Stimulated activated CD4-positive, alpha-beta T cell treated with anti-CD3 and anti-CD28 coated beads, Interleukin-12 subunit alpha, Interleukin-12 subunit beta, amount 100 ng/mL, for 48 hours (primary cell): ENCODE data around the gene GPHN.
"Not testable (repeated sequence)": the region's sequence is repeated elsewhere in the genome, so short reads cannot be mapped to it uniquely, and the experiment has no call there.

Experiments used
- DNase-seq, 3 donors: peaks; one replicate each; pipeline ENCODE4 v3.0.0-alpha.2; 2020; ENCODE audit warnings: low read depth in 2 of 3, low spot score in 1 of 3

The GPHN gene

DNA sequence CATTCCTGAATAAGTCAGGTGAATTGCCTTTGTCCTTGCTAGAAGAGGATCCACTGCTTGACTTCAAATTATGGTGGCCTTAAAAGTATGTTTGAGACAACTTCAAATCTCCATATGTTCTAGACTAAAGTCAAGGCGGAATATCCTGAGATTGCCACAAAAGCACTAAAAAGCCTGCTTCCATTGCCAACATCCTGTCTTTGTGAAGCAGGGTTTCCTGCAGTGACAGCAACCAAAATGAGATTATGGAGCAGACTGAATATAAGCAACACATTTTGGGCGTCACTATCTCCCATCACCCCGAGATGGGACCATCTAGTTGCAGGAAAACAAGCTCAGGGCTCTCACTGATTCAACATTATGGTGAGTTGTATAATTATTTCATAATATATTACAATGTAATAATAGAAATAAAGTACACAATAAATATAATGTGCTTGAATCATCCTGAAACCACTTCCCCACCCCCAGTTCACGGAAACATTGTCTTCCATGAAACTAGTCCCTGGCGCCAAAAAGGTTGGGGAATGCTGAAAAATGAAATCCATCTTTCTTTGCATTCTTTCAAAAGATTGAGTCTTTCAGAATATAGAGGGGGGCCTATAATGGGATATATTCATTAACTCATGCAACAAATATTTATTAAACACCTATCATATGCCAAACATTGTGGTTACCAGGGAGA lies 143.7 kb downstream of the GPHN start:
- no peak for DNase-seq

- no peak for DNase-seq
Observed at GRCh38 chr14:66652525-66653106, 144.7 kb downstream of the GPHN start.

DNA sequence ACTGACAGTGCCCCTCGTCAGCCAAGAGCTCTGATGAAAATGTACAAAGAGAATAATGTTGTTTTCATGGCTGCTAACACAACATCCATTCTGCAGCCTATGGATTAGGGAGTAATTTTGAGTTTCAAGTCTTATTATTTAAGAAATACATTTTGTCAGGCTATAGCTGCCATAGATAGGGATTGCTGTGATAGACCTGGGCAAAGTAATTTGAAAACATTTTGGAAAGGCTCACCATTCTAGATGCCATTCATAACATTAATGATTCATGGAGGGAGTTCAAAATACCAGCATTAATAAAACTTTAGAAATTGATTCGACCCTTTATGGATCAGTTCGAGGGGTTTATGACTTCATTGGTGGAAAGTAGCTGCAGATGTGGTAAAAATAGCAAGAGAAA lies 149.8 kb downstream of the GPHN start:
- DNase-seq: no peak

DNA sequence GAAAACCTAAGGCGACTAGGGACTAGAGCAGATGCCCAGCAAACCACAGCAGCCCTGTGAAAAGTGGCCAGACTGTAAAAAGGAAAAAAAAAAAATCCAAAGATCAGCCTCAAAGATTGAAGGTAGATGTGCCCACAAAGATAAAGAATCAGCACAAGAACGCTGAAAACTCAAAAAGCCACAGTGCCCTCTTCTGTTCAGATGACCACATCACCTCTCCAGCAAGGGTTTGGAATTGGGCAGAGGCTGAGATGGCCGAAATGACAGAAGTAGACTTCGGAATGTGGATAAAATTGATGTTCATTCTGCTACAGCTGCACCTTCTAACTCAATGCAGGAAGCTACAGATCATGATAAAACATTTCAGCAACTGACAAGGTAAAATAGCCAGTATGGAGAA lies 154.4 kb downstream of the GPHN start:
- DNase-seq: no peak

- DNase-seq: no peak
Observed at GRCh38 chr14:66677780-66678179, 169.8 kb downstream of the GPHN start.

GRCh38 chr14:66680216-66680615 lies 172.3 kb downstream of the GPHN start:
- no peak for DNase-seq

DNA sequence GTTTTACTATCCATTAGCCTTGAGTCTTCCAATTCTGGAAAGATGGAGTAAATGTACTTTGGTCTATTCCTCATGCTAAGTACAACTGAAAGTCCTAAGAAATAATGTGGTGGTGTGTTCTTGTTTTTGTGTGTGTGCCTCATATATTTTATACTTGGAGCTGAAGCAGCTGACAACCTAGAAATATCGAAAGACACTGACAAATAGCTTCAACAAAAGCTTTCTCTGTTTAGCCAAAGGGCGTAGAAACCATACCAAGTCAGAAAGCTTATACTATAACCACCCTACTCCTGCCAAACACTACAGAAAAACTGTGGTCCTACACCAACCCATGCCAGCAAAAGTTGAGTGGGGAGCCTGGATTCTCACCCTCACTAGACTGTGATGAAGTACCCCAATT lies 188.4 kb downstream of the GPHN start:
- DNase-seq: no peak

DNA sequence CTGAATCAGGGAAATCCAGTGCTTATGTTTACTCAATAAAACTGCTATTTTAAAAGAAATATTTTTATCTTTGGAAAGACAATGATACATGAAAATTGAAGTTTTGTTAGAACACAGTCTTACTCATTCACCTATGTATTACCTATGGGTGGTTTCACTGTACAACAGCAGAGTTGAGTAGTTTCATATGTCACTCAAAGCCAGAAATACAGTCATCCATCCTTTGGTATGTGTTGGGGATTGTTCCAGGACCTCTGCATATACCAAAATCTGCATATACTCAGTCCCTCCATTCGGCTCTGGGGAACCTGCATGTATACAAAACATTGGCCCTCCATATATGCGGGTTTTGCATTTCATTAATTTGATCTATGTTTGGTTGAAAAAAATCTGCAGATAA lies 190.6 kb downstream of the GPHN start:
- DNase-seq: no peak

DNA sequence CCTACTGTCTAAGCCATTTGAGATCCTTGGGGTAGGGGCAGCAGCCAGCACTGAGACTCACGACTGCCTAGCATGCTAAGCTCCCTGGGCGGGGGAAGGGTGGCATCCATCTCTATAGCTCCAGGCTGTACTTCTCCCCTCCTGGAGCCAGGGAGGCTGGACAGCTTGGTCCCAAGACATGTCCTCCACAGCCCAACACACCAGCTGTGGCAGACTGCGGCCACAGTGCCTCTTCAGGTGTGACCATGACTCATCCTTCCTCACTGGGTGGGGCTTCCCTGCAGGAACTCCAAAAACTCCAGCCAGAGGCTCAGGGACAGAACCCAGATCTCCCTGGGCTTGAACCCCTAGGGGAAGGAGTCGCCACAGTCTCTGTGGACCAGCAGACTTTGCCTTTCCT lies 193.9 kb downstream of the GPHN start:
- no peak for DNase-seq

DNA sequence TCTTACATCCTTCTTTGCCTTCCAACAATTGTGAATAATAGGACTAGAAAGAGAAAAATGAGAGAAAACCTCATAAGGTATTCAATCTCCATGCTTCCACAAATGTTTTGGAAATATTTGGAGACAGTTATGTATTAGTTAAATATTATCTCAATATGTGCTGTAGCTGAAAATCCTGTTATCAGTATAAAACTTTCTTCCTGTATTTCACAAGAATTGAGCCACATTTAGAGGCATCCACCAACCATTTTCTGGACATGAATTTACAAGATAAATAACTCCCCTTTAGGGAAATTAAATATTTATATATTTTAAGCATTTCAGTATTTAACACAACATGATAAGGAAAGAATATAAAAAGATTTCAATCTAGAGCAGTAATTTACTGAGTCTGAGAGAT lies 200.3 kb downstream of the GPHN start:
- DNase-seq: no peak

GRCh38 chr14:66709291-66709690 lies 201.3 kb downstream of the GPHN start:
- no peak for DNase-seq

DNA sequence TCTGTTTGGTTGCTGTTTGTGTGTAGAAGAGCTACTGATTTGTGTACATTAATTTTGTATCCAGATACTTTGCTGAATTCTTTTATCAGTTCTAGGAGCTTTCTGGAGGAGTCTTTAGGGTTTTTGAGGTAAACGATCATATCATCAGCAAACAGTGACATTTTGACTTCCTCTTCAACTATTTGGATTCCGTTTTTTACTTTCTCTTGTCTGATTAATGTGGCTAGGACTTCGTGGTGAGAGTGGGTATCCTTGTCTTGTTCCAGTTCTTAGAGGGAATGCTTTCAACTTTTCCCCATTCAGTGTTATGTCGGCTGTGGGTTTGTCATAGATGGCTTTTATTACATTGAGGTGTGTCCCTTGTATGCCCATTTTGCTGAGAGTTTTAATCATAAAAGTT lies 206.3 kb downstream of the GPHN start:
- DNase-seq: not testable (repeated sequence)

DNA sequence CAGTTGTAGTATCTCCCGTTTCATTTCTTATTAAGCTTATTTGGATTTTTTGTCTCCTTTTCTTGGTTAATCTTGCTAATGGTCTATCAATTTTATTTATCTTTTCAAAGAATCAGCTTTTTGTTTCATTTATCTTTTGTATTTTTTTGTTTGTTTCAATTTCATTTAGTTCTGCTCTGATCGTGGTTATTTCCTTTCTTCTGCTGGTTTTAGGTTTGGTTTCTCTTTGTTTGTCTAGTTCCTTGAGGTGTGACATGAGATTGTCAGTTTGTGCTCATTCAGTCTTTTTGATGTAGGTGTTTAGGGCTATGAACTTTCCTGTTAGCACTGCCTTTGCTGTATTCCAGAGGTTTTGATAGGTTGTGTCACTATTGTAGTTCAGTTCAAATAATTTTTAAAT lies 207.4 kb downstream of the GPHN start:
- DNase-seq: not testable (repeated sequence)

DNA sequence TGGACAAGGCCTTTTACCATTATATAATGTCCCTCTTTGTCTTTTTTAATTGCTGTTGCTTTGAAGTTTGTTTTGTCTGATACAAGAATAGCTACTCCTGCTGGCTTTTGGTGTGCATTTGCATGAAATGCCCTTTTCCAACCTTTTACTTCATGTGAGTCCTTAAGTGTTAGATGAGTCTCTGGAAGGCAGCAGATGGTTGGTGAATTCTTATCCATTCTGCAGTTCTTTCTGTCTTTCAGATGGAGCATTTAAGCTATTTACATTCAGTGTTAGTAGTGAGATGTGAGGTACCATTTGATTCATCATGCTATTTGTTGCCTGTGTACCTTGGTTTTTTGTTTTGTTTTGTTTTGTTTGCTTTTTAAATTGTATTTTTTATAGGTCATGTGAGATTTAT lies 208.3 kb downstream of the GPHN start:
- DNase-seq: no peak

DNA sequence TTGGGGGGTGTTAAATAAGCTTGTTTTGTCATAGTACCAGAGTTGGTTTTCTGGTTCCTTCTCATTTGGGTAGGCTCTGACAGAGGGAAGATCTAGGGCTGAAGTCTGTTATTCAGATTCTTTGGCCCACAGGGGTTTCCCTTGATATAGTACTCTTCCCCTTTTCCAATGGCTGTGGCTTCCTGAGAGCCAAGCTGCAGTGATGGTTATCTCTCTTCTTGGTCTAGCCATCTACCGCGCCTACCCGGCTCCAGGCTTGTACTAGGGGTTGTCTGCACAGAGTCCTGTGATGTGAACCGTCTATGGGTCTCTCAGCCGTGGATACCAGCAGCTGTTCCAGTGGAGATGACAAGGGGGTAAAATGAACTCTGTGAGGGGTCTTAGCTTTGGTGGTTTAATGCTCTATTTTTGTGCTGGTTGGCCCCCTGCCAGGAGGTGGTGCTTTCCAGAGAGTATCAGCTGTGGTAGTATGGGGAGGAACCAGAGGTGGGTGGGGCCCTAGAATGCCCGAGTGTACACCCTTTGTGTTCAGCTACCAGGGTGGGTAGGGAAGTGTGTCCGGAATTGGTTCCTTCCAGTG lies 209.7 kb downstream of the GPHN start:
- no peak for DNase-seq

DNA sequence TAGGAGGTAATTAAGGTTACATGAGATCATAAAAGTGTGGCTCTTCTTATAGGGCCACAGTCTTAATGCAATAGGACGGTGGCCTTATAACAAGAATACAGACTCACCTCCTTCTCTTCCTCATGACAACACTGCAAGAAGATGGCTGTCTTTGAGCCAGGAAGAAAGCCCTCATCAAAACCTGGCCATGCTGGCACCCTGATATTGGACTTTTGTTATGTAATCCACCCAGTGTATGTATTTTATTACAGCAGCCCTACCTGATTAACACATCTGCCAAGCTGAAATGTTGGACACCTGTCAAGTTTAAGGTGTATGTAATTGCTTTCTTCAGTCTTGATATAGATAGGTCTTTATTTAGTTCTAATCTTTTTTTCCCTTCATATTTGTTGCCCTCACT lies 217.0 kb downstream of the GPHN start:
- DNase-seq: no peak

GRCh38 chr14:66731298-66731697 lies 223.4 kb downstream of the GPHN start:
- DNase-seq: not testable (repeated sequence)

GRCh38 chr14:66735853-66736252 lies 227.9 kb downstream of the GPHN start:
- no peak for DNase-seq

- no peak for DNase-seq
Observed at GRCh38 chr14:66739826-66740225, 231.9 kb downstream of the GPHN start.

DNA sequence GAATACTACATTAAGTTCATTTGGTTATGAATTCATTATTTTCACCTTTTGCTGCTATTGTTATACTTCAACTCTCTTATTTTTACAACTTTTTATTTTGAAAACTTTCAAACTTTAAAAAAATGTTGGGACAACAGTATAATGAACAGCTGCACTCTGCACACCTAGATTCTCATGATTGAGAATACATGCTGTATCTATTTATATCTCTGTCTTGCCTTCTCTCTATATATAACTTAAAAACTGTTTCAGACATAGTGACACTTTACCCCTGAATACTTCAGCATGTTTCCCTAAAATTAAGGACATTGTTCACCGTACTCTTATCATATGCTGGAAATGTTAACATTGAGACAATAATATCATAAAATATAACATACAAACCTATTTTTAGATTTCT lies 237.1 kb downstream of the GPHN start:
- DNase-seq: no peak

DNA sequence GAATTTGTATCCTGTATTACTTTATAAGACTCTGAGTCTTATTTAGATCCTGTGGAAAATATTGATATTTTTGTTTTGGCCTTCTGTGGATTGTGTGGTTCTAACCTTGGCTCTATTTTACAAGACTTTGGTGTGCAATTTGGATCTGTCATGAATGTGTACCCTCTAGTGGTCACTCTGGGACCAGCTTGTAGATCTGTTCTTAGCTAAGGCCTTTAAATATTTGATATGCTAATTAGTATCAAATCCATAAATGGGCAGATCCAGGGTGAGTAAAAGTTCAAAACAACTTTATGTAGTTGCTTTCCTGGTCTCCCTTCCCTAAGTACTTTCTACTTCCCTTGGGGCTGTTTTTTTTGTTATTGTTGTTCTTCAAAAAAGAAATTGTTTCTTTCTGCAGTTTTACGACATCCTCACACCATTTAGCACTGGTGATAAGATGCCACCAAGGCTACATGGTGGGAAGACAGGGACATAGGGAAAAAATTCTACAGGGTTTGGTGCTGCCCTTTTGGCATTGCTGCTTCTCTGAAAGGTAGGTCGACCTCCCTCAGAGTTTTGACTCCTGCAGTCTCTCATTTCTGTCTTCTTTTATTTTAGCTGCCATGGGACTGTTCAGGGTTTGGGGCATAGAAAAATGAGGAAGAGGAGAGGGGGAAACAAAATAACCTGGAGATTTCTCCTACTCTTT lies 238.5 kb downstream of the GPHN start:
- DNase-seq: no peak

- DNase-seq: no peak
Observed at GRCh38 chr14:66752109-66752508, 244.2 kb downstream of the GPHN start.
